Measurements from ENCODE around the gene PRPF38A.

The PRPF38A gene

GRCh38 chr1:52399629-52400028 is 4.8 kb upstream of the PRPF38A start:
- in situ Hi-C loops (cut with MboI; ENCODE audit: low sequenced_read_pairs): no loop called here

DNA sequence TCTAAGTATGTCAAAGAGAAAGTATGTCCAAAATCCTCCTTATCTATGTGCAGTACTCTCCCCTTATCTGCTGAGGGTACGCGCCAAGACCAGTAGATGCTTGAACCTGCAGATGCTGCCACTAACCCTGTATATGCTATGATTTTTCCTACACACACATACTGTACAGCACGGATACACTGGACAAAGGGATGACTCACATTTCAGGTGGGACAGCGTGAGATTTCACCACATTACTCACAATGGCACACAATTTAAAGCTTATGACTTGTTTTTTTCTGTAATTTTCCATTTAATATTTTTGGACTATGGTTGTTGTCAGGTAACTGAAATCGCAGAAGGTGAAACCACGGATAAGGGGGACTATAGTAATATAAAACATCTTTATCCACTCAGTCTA is 4.3 kb upstream of the PRPF38A start:
- in situ Hi-C loops (cut with MboI; ENCODE audit: low sequenced_read_pairs): no loop called here

- in situ Hi-C loops (cut with MboI; ENCODE audit: low sequenced_read_pairs): no loop called here
Observed at GRCh38 chr1:52402860-52403240, 1.6 kb upstream of the PRPF38A start.

DNA sequence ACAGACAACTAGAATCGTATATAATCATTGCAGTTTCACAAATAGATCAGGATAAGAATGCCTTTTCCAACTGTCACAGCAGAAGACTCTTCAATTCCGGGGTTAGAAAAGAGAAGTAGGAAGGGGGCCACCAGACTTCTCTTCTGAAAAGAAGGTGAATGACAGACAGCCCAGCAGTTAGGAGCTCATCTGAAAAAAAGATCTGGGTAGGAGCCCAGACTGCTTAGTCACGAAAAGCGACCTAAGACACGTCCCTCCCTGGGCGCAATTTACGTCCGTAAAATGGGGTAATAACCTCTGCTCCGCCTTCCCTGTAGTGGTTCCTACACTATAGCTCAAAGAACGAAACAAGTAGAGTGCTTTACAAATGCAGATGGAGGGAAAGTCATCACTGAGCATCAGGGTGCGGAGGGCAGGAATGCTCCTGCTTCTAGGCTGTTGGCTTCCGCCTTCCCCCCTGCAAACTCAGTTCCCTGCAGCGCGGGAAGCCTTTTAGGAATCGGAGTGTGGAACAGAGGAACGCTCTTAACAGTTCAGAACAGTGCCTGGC is 761 bp upstream of the PRPF38A start:
- in situ Hi-C loops (cut with MboI; ENCODE audit: low sequenced_read_pairs): no loop called here

- in situ Hi-C loops (cut with MboI; ENCODE audit: low sequenced_read_pairs): no loop called here
Observed at GRCh38 chr1:52404975-52405338, 555 bp downstream of the PRPF38A start.

DNA sequence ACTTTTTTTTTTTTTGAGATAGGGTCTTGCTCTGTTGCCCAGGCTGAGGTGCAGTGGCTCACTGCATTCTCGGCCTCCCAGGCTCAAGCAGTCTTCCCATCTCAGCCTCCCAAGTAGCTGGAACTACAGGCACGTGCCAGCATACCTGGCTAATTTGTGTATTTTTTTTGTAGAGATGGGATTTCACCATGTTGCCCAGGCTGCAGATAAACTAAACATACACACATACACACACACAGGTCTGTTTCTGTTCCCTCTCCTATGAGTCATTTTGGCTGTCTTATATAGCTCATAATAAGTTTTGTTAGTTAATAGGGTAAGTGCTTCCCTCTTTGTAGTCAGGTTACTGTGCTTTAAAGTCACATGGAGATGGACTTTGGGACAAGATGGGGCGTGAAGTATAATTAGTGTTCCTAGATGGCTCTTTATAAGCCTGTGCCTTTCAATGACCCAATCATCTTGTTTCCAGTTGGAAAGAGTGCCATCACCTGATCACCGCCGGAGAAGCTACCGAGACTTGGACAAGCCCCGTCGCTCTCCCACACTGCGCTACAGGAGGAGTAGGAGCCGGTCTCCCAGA is 9.1 kb downstream of the PRPF38A start:
- in situ Hi-C loops (cut with MboI; ENCODE audit: low sequenced_read_pairs): loop anchor here (10.0 kb wide), 1 partner anchor 271 kb away; no protein-coding TSS in a partner anchor

DNA sequence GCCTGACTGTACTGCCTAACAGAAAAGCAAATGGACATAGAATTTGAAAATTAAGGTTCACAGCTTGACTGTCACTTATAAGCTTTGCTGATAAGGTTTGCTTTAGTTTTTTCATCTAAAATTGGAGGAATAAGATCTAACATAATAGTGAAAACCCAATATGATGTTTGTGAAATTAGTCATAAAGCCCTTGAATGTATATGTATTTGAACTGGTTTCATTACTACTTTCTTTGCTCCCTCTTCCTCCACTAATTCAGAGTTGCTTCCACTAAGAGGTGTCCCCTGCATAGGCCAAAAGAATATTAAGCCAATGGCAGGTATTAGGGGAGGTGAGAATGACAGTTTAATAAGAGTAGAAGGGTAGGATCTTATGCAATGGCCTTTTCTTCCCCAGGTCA is 10.5 kb downstream of the PRPF38A start:
- in situ Hi-C loops (cut with MboI; ENCODE audit: low sequenced_read_pairs): loop anchor here (10.0 kb wide), 1 partner anchor 270 kb away; no protein-coding TSS in a partner anchor

DNA sequence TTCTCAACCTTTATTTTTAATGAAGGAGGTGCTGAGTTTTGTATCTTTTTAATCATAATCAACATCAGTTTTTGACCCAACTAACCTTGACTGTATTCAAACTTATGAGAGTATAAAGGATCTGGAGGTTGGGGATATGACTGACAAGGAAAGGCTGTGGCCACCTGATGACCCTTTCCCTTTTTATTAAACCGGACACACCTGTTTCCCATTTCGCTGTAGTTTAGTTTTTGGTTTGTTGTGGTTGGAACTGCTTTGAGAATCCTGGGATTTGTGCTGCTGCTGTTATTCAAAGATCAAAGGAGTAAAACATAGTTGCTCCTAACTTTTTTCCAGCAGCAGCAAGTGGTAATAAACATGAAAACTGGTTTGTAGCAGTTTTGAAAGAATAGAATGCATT is 12.4 kb downstream of the PRPF38A start:
- in situ Hi-C loops (cut with MboI; ENCODE audit: low sequenced_read_pairs): loop anchor here (10.0 kb wide), 1 partner anchor 268 kb away; no protein-coding TSS in a partner anchor

GRCh38 chr1:52420713-52421112 is 16.3 kb downstream of the PRPF38A start:
- in situ Hi-C loops (cut with MboI; ENCODE audit: low sequenced_read_pairs): no loop called here

- in situ Hi-C loops (cut with MboI; ENCODE audit: low sequenced_read_pairs): no loop called here
Observed at GRCh38 chr1:52423055-52423454, 18.7 kb downstream of the PRPF38A start.

- in situ Hi-C loops (cut with MboI; ENCODE audit: low sequenced_read_pairs): no loop called here
Observed at GRCh38 chr1:52423771-52424170, 19.4 kb downstream of the PRPF38A start.

GRCh38 chr1:52424231-52424636 is 19.8 kb downstream of the PRPF38A start:
- in situ Hi-C loops (cut with MboI; ENCODE audit: low sequenced_read_pairs): no loop called here

DNA sequence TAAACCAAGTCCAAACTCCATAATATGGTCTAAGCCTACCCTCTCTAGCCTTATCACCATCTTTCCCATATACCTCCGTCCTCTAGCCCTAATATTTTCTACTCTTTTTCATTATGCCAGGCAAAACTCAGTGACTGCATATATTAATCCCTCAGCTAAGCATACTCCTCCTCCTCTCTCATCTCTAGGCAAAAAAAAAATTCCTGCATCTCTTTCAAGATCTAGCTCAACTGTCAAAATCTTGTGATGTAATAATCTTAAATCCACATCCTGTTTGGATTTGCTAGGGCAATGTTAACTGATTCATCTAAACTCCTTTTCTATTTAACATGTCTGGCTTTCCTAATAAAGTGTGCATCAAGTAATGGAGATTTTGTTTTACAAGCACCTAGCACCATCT is 20.4 kb downstream of the PRPF38A start:
- in situ Hi-C loops (cut with MboI; ENCODE audit: low sequenced_read_pairs): no loop called here

DNA sequence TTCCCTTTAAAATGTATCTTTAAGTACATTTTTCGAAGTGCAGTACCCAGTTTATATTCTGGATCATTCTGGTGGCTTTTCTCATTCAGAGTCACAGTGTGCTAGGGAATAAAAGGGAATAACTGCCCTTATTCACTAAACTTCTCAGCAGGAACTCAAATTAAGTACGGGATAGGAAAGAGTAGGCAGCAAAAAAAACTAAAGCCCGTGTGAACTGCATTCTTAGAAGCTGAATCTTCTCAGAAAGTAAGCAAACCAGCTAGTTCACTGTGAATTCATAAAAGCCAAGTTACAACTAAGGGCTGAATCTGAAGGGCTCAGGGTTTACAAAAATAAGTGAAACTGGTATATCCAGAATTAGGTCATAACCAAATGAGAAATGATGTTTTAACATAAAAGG is 22.0 kb downstream of the PRPF38A start:
- in situ Hi-C loops (cut with MboI; ENCODE audit: low sequenced_read_pairs): no loop called here

DNA sequence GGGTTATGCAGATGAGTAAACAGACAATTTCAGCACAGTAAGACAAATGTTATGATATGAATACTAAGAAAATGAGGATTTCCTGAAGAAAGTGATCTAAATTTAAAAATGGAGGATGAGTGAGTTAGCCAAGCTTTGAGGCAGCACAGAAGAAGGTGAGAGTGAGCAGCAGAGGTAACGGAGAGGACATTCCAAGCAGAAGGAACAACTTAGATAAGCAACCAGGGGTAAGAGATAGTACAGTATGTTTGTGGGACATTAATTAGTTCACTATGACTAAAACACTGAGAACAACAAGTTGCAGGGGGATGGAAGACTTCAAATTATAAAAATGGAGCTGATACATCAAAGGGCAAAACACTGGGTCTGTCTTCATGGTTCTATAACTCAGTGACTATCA is 22.8 kb downstream of the PRPF38A start:
- in situ Hi-C loops (cut with MboI; ENCODE audit: low sequenced_read_pairs): no loop called here

GRCh38 chr1:52432807-52433206 is 28.4 kb downstream of the PRPF38A start:
- in situ Hi-C loops (cut with MboI; ENCODE audit: low sequenced_read_pairs): no loop called here

- in situ Hi-C loops (cut with MboI; ENCODE audit: low sequenced_read_pairs): no loop called here
Observed at GRCh38 chr1:52435211-52435610, 30.8 kb downstream of the PRPF38A start.

GRCh38 chr1:52435650-52436049 is 31.2 kb downstream of the PRPF38A start:
- in situ Hi-C loops (cut with MboI; ENCODE audit: low sequenced_read_pairs): no loop called here

- in situ Hi-C loops (cut with MboI; ENCODE audit: low sequenced_read_pairs): no loop called here
Observed at GRCh38 chr1:52436817-52437216, 32.4 kb downstream of the PRPF38A start.

- in situ Hi-C loops (cut with MboI; ENCODE audit: low sequenced_read_pairs): no loop called here
Observed at GRCh38 chr1:52439976-52440375, 35.6 kb downstream of the PRPF38A start.

- in situ Hi-C loops (cut with MboI; ENCODE audit: low sequenced_read_pairs): no loop called here
Observed at GRCh38 chr1:52444463-52444862, 40.1 kb downstream of the PRPF38A start.

- in situ Hi-C loops (cut with MboI; ENCODE audit: low sequenced_read_pairs): no loop called here
Observed at GRCh38 chr1:52454127-52454526, 49.7 kb downstream of the PRPF38A start.

- in situ Hi-C loops (cut with MboI; ENCODE audit: low sequenced_read_pairs): no loop called here
Observed at GRCh38 chr1:52454779-52455178, 50.4 kb downstream of the PRPF38A start.

Measured in HL-60/S4 (cell line).